Neural cell (in vitro differentiated cells): Measurements from ENCODE around the gene SEMA7A. TPM values are rescaled to one million over a fixed set of nuclear protein-coding genes. Genes with fewer than 3 reads are reported as not detected.
"Not testable (repeated sequence)": the region's sequence is repeated elsewhere in the genome, so short reads cannot be mapped to it uniquely, and the experiment has no call there.

Source experiments
- H2AFZ ChIP-seq: fragments of 200-600, 300-800 bp; sonication (generic), shearing (Covaris generic); 2 replicates; pipeline ENCODE4 v1.6.0; 2014; ENCODE audit warnings: low read depth, mild to moderate bottlenecking, antibody characterized with exemption, low read length, moderate library complexity
- H3F3A ChIP-seq: fragments of 200-600 bp; shearing (Covaris generic); 2 replicates; pipeline ENCODE4 v1.6.1; 2016; ENCODE audit warnings: mild to moderate bottlenecking, moderate library complexity, mixed read lengths, antibody characterized with exemption, low read length; ENCODE audit not compliant: insufficient read depth, poor library complexity, severe bottlenecking
- H3K27ac ChIP-seq: fragments of 200-600, 300-800 bp; sonication (generic), shearing (Covaris generic); 2 replicates; pipeline ENCODE4 v1.5.1; 2014; ENCODE audit warnings: mild to moderate bottlenecking, low read length, moderate library complexity
- H3K27me3 ChIP-seq: fragments of 300-800, 200-600 bp; sonication (generic), shearing (Covaris generic); 2 replicates; pipeline ENCODE4 v1.6.0; 2014; ENCODE audit warnings: mild to moderate bottlenecking, low read depth, low read length, moderate library complexity; ENCODE audit not compliant: insufficient read depth
- H3K36me3 ChIP-seq: fragments of 300-800, 200-600 bp; sonication (generic), shearing (Covaris generic); 2 replicates; pipeline ENCODE4 v1.5.1; 2014; ENCODE audit warnings: mild to moderate bottlenecking, antibody characterized with exemption, low read length, moderate library complexity; ENCODE audit not compliant: insufficient read depth
- H3K4me2 ChIP-seq: fragments of 300-800, 200-600 bp; sonication (generic), shearing (Covaris generic); 2 replicates; pipeline ENCODE4 v1.6.0; 2014; ENCODE audit warnings: mild to moderate bottlenecking, low read length
- H3K4me3 ChIP-seq: fragments of 300-800, 200-600 bp; sonication (generic), shearing (Covaris generic); 2 replicates; pipeline ENCODE4 v1.5.1; 2014; ENCODE audit warnings: mild to moderate bottlenecking, low read length, moderate library complexity
- H3K79me2 ChIP-seq: fragments of 200-600 bp; shearing (Covaris generic); replicated peaks from 2 replicates; pipeline ENCODE4 v1.6.0; 2014; ENCODE audit warnings: mild to moderate bottlenecking, low read length, moderate library complexity; ENCODE audit not compliant: insufficient read depth
- H3K9ac ChIP-seq: fragments of 300-800, 200-600 bp; sonication (generic), shearing (Covaris generic); 2 replicates; pipeline ENCODE4 v1.6.1; 2016; ENCODE audit warnings: mild to moderate bottlenecking, low read length, mixed read lengths
- H3K9me2 ChIP-seq: fragments of 200-600 bp; shearing (Covaris generic); 2 replicates; pipeline ENCODE4 v1.6.1; 2016; ENCODE audit warnings: mild to moderate bottlenecking, low read length, mixed read lengths; ENCODE audit not compliant: insufficient read depth
- H3K9me3 ChIP-seq: fragments of 200-600, 300-800 bp; sonication (generic), shearing (Covaris generic); 2 replicates; pipeline ENCODE4 v1.6.1; 2016; ENCODE audit warnings: mild to moderate bottlenecking, mixed run types, low read length, moderate library complexity, mixed read lengths
- H4K20me1 ChIP-seq: fragments of 200-600 bp; shearing (Covaris generic); 2 replicates; pipeline ENCODE4 v1.6.1; 2016; ENCODE audit warnings: mild to moderate bottlenecking, mixed run types; ENCODE audit not compliant: insufficient read depth
- CTCF ChIP-seq: fragments of 450-650 bp; IDR thresholded peaks from 2 replicates; pipeline ENCODE4 v1.5.1; 2014; ENCODE audit warnings: antibody characterized with exemption, mild to moderate bottlenecking, moderate library complexity; ENCODE audit not compliant: poor library complexity, severe bottlenecking
- EP300 ChIP-seq: fragments of 450-650 bp; conservative IDR thresholded peaks from 2 replicates; pipeline ENCODE4 v1.6.1; 2014; ENCODE audit warnings: antibody characterized with exemption, mild to moderate bottlenecking, moderate library complexity; ENCODE audit not compliant: poor library complexity, severe bottlenecking
- EZH2 ChIP-seq: fragments of 200-600, 300-800 bp; shearing (Covaris generic), sonication (generic); IDR thresholded peaks from 2 replicates; pipeline ENCODE4 v1.6.1; 2014; ENCODE audit warnings: antibody characterized with exemption, low read length, borderline replicate concordance, mild to moderate bottlenecking; ENCODE audit not compliant: insufficient read depth, poor library complexity, severe bottlenecking
- MXI1 ChIP-seq: fragments of 450-650 bp; conservative IDR thresholded peaks from 2 replicates; pipeline ENCODE4 v1.6.1; 2014; ENCODE audit warnings: antibody characterized with exemption, mild to moderate bottlenecking; ENCODE audit not compliant: poor library complexity, severe bottlenecking
- POLR2AphosphoS5 ChIP-seq: IDR thresholded peaks from 2 replicates; pipeline ENCODE4 v1.6.1; 2012
- RAD21 ChIP-seq: fragments of 450-650 bp; conservative IDR thresholded peaks from 2 replicates; pipeline ENCODE4 v1.6.1; 2014; ENCODE audit warnings: antibody characterized with exemption, mild to moderate bottlenecking, moderate library complexity
- REST ChIP-seq: IDR thresholded peaks from 2 replicates; pipeline ENCODE4 v1.6.1; 2012; ENCODE audit warnings: borderline replicate concordance
- SMC3 ChIP-seq: fragments of 450-650 bp; conservative IDR thresholded peaks from 2 replicates; pipeline ENCODE4 v1.6.1; 2014; ENCODE audit warnings: antibody characterized with exemption, mild to moderate bottlenecking, moderate library complexity; ENCODE audit not compliant: poor library complexity
- TAF1 ChIP-seq: IDR thresholded peaks from 2 replicates; pipeline ENCODE4 v1.6.1; 2012; ENCODE audit warnings: low read depth
- polyA plus RNA-seq: library from polyadenylated mRNA; depleted of rRNA; stranded (reverse); fragments of >200 nt; gene quantifications from 2 replicates; pipeline ENCODE4 v1.2.3, GENCODE V29; 2014

The SEMA7A gene
- polyA plus RNA-seq, 1 donor from 2014 or later = 28.8 TPM

GRCh38 chr15:74390647-74391288, 43.0 kb downstream of the SEMA7A start:
- no peak overlapping the region for H3K27ac ChIP-seq
- H3K36me3 ChIP-seq = no peaks in the 10 kb centered on the region
- H3K79me2 ChIP-seq = no peaks in the 10 kb centered on the region
- TF ChIP-seq TAF1 (no peak), POLR2AphosphoS5 (no peak), MXI1 (no peak), CTCF (no peak), RAD21 (no peak), EZH2 (no peak), REST (no peak), EP300 (no peak), SMC3 (no peak)
- H2AFZ ChIP-seq = no peak overlapping the region
- no peaks in the 10 kb centered on the region for H3K9me3 ChIP-seq
- H3K9ac ChIP-seq = no peak overlapping the region
- no peaks in the 10 kb centered on the region for H3K27me3 ChIP-seq
- no peak overlapping the region for H3K4me3 ChIP-seq
- H3F3A ChIP-seq = no peaks in the 10 kb centered on the region
- no peak overlapping the region for H3K4me2 ChIP-seq
- H4K20me1 ChIP-seq = no peaks in the 10 kb centered on the region
- H3K9me2 ChIP-seq = no peaks in the 10 kb centered on the region

GRCh38 chr15:74390049-74390646, 43.6 kb downstream of the SEMA7A start:
- H3K79me2 ChIP-seq, H3K27me3 ChIP-seq, H2AFZ ChIP-seq, H3K9ac ChIP-seq, H3K27ac ChIP-seq, H4K20me1 ChIP-seq, H3K4me2 ChIP-seq, H3K9me3 ChIP-seq, H3K9me2 ChIP-seq, H3K36me3 ChIP-seq, H3F3A ChIP-seq, H3K4me3 ChIP-seq: not testable (repeated sequence)
